ENCODE data around the gene BANP. TPM values are rescaled to one million over a fixed set of nuclear protein-coding genes. Genes with fewer than 3 reads are reported as not detected.
"Not testable (repeated sequence)": the region's sequence is repeated elsewhere in the genome, so short reads cannot be mapped to it uniquely, and the experiment has no call there.

BANP gene
- total and polyA plus RNA-seq, 2 experiments from 2014 or later = 22.8 to 23.8 TPM

DNA sequence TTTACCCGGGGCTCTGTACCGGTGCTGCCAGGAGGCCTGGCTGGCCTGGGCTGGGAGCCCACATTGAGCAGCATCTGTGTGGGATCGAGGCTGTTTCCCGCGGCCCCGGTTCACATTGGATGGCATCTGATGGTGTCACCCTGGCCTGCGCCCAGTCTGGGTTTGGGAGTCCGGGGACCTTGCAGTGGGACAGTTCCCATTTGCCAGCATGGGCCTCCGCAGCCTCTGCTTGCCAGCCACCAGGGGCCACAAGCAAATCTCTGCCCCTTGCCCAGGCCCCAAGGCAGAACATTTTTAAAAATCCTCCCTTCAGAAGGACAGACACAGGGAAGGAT lies 64.5 kb downstream of the BANP start:
- DNase-seq (ENCODE audit: low spot score) = no peak
- Histone ChIP-seq H3K27me3 (no peaks in the 10 kb centered on the region), H3K4me1 (ENCODE audit: insufficient read depth) (peaks cover 9% of the 10 kb centered on the region), H3K9me3 (ENCODE audit: low read depth) (no peaks in the 10 kb centered on the region), H3K36me3 (replicated peaks; ENCODE audit: insufficient read depth, low read depth) (no peaks in the 10 kb centered on the region), H3K9me2 (replicated peaks; ENCODE audit: insufficient read depth) (no peaks in the 10 kb centered on the region), H3K27ac (no peak overlapping the region), H3K4me2 (no peak overlapping the region), H3K79me2 (no peaks in the 10 kb centered on the region), H2AFZ (no peak overlapping the region), H3K4me3 (no peak overlapping the region), H4K20me1 (ENCODE audit: insufficient read depth, poor library complexity, severe bottlenecking) (no peaks in the 10 kb centered on the region)
- WGBS (ENCODE audit: low lambda C conversion rate, missing lambda C conversion rate) = 96% methylated on average over 9 of the region's 9 CpGs
- TF ChIP-seq, protein P1, sequence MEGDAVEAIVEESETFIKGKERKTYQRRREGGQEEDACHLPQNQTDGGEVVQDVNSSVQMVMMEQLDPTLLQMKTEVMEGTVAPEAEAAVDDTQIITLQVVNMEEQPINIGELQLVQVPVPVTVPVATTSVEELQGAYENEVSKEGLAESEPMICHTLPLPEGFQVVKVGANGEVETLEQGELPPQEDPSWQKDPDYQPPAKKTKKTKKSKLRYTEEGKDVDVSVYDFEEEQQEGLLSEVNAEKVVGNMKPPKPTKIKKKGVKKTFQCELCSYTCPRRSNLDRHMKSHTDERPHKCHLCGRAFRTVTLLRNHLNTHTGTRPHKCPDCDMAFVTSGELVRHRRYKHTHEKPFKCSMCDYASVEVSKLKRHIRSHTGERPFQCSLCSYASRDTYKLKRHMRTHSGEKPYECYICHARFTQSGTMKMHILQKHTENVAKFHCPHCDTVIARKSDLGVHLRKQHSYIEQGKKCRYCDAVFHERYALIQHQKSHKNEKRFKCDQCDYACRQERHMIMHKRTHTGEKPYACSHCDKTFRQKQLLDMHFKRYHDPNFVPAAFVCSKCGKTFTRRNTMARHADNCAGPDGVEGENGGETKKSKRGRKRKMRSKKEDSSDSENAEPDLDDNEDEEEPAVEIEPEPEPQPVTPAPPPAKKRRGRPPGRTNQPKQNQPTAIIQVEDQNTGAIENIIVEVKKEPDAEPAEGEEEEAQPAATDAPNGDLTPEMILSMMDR (IDR thresholded peaks at IDR 0.05; ENCODE audit: poor library complexity) = no peak
- no peak for TF ChIP-seq EZH2phosphoT487 (IDR thresholded peaks at IDR 0.05; ENCODE audit: low read depth, severe bottlenecking, unreplicated experiment)
- no peak for TF ChIP-seq EZH2 (IDR thresholded peaks at IDR 0.05; ENCODE audit: borderline replicate concordance)

GRCh38 chr16:88016386-88016785 lies 65.2 kb downstream of the BANP start:
- H3K79me2 ChIP-seq; H3K4me3 ChIP-seq; H4K20me1 ChIP-seq (ENCODE audit: insufficient read depth, poor library complexity, severe bottlenecking); H3K4me2 ChIP-seq; H3K4me1 ChIP-seq (ENCODE audit: insufficient read depth); H3K36me3 ChIP-seq (replicated peaks; ENCODE audit: insufficient read depth, low read depth); H3K9me3 ChIP-seq (ENCODE audit: low read depth); H3K27me3 ChIP-seq; H3K9me2 ChIP-seq (replicated peaks; ENCODE audit: insufficient read depth); DNase-seq (ENCODE audit: low spot score); H3K27ac ChIP-seq; H2AFZ ChIP-seq: not testable (repeated sequence)
- WGBS (ENCODE audit: low lambda C conversion rate, missing lambda C conversion rate) = 94% methylated on average over 18 of the region's 18 CpGs

GRCh38 chr16:88016964-88017363 lies 65.7 kb downstream of the BANP start:
- Histone ChIP-seq H2AFZ (no peak overlapping the region), H3K36me3 (replicated peaks; ENCODE audit: insufficient read depth, low read depth) (no peaks in the 10 kb centered on the region), H3K9me3 (ENCODE audit: low read depth) (no peaks in the 10 kb centered on the region), H3K9me2 (replicated peaks; ENCODE audit: insufficient read depth) (no peaks in the 10 kb centered on the region), H4K20me1 (ENCODE audit: insufficient read depth, poor library complexity, severe bottlenecking) (no peaks in the 10 kb centered on the region), H3K4me3 (no peak overlapping the region), H3K27ac (no peak overlapping the region), H3K79me2 (no peaks in the 10 kb centered on the region), H3K4me2 (no peak overlapping the region), H3K27me3 (no peaks in the 10 kb centered on the region), H3K4me1 (ENCODE audit: insufficient read depth) (peaks cover 9% of the 10 kb centered on the region)
- no peak for DNase-seq (ENCODE audit: low spot score)
- TF ChIP-seq EZH2 (IDR thresholded peaks at IDR 0.05; ENCODE audit: borderline replicate concordance) (no peak), EZH2phosphoT487 (IDR thresholded peaks at IDR 0.05; ENCODE audit: low read depth, severe bottlenecking, unreplicated experiment) (no peak)
- TF ChIP-seq, protein P1 (IDR thresholded peaks at IDR 0.05; ENCODE audit: poor library complexity) = no peak
- 93% methylated on average over 11 of the region's 11 CpGs for WGBS (ENCODE audit: low lambda C conversion rate, missing lambda C conversion rate)

GRCh38 chr16:88017587-88018101 lies 66.4 kb downstream of the BANP start:
- no peak overlapping the region for H3K4me2 ChIP-seq
- no peaks in the 10 kb centered on the region for H3K9me3 ChIP-seq (ENCODE audit: low read depth)
- H3K79me2 ChIP-seq = no peaks in the 10 kb centered on the region
- H3K9me2 ChIP-seq (replicated peaks; ENCODE audit: insufficient read depth) = no peaks in the 10 kb centered on the region
- peaks cover 9% of the 10 kb centered on the region for H3K4me1 ChIP-seq (ENCODE audit: insufficient read depth)
- no peaks in the 10 kb centered on the region for H4K20me1 ChIP-seq (ENCODE audit: insufficient read depth, poor library complexity, severe bottlenecking)
- 96% methylated on average over 19 of the region's 19 CpGs for WGBS (ENCODE audit: low lambda C conversion rate, missing lambda C conversion rate)
- H2AFZ ChIP-seq = no peak overlapping the region
- no peaks in the 10 kb centered on the region for H3K27me3 ChIP-seq
- H3K4me3 ChIP-seq = no peak overlapping the region
- no peak overlapping the region for H3K27ac ChIP-seq
- no peak for DNase-seq (ENCODE audit: low spot score)
- no peaks in the 10 kb centered on the region for H3K36me3 ChIP-seq (replicated peaks; ENCODE audit: insufficient read depth, low read depth)
- TF ChIP-seq EZH2 (IDR thresholded peaks at IDR 0.05; ENCODE audit: borderline replicate concordance) (no peak), EZH2phosphoT487 (IDR thresholded peaks at IDR 0.05; ENCODE audit: low read depth, severe bottlenecking, unreplicated experiment) (no peak)
- TF ChIP-seq, protein P1 (IDR thresholded peaks at IDR 0.05; ENCODE audit: poor library complexity) = no peak

DNA sequence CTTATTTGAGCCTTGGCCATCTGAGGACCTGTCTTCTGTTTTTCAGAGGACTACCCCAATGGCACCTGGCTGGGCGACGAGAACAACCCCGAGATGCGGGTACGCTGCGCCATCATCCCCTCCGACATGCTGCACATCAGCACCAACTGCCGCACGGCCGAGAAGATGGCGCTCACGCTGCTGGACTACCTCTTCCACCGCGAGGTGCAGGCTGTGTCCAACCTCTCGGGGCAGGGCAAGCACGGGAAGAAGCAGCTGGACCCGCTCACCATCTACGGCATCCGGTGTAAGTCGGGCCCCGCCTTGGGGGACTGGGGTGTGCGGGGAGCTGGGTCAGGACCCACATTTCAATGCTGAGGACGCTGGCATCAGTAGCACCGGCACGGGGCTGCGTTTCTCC lies 67.1 kb downstream of the BANP start:
- H3K4me1 ChIP-seq (ENCODE audit: insufficient read depth); H3K9me2 ChIP-seq (replicated peaks; ENCODE audit: insufficient read depth); H4K20me1 ChIP-seq (ENCODE audit: insufficient read depth, poor library complexity, severe bottlenecking); H3K27ac ChIP-seq; H3K4me3 ChIP-seq; H3K79me2 ChIP-seq; H3K27me3 ChIP-seq; H3K36me3 ChIP-seq (replicated peaks; ENCODE audit: insufficient read depth, low read depth); DNase-seq (ENCODE audit: low spot score); H3K9me3 ChIP-seq (ENCODE audit: low read depth); H3K4me2 ChIP-seq; H2AFZ ChIP-seq: not testable (repeated sequence)
- WGBS (ENCODE audit: low lambda C conversion rate, missing lambda C conversion rate) = 98% methylated on average over 21 of the region's 26 CpGs

DNA sequence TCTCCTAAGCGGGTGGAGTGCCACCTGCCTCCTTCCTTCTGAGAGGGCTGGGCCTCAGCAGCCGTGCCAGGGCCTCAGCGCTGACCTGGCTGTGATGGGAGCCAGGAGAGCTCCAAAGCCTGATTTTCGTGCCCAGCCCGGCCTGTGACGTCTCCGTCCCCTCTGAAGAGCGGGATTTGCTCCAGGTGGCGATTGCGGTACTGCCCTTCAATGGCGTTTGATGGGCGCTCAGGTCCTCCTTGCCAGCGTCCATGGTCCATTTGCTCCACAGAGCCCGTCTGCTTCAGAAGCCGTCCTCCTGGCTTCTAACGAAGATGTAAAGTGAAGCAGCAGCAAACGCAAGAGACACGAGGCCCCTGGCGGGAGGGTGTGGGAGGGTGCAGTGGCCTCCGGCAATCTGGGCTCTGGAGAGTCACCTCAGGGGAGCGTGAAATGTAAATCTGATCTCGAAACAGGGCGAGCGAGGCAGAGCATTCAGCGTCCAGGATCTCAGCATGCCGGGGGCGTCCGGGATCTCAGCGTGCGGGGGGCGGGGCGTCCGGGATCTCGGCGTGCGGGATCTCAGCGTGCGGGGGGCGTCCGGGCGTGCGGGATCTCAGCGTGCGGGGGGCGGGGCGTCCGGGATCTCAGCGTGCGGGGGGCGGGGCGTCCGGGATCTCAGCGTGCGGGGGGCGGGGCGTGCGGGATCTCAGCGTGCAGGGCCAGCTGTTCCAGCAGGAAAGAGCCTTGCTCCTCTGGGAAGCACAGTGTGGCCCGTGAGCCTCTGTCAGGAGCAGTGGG lies 68.0 kb downstream of the BANP start:
- not testable (repeated sequence) for H3K4me1 ChIP-seq (ENCODE audit: insufficient read depth); H3K36me3 ChIP-seq (replicated peaks; ENCODE audit: insufficient read depth, low read depth); H3K4me2 ChIP-seq; H3K9me2 ChIP-seq (replicated peaks; ENCODE audit: insufficient read depth); H3K4me3 ChIP-seq; H2AFZ ChIP-seq; H3K27ac ChIP-seq; H3K79me2 ChIP-seq; H4K20me1 ChIP-seq (ENCODE audit: insufficient read depth, poor library complexity, severe bottlenecking); H3K27me3 ChIP-seq; H3K9me3 ChIP-seq (ENCODE audit: low read depth); DNase-seq (ENCODE audit: low spot score)
- 98% methylated on average over 24 of the region's 59 CpGs for WGBS (ENCODE audit: low lambda C conversion rate, missing lambda C conversion rate)
